Lower lobe of right lung (tissue), 2 donors: Measurements from ENCODE around the gene TUBGCP3. TPM values are rescaled to one million over a fixed set of nuclear protein-coding genes. Genes with fewer than 3 reads are reported as not detected.
"Not testable (repeated sequence)": the region's sequence is repeated elsewhere in the genome, so short reads cannot be mapped to it uniquely, and the experiment has no call there.

ENCODE experiments used
- ATAC-seq, 2 donors: fragments of 200-7000 bp; cut with Tn5 transposase; one replicate each; pipeline ENCODE4 v1.9.1; 2020 to 2022; ENCODE audit warnings: mild to moderate bottlenecking in 2 of 2, moderate library complexity in 2 of 2
- DNase-seq: peaks from one replicate; pipeline ENCODE4 v3.0.0-alpha.2; 2020
- H3K27ac ChIP-seq: fragments of 200-600 bp; one replicate; pipeline ENCODE4 v1.8.0; 2022
- H3K27me3 ChIP-seq: fragments of 200-600 bp; one replicate; pipeline ENCODE4 v1.8.0; 2022; ENCODE audit warnings: low read depth
- H3K36me3 ChIP-seq: fragments of 200-600 bp; one replicate; pipeline ENCODE4 v1.8.0; 2022; ENCODE audit warnings: mild to moderate bottlenecking
- H3K4me1 ChIP-seq: fragments of 200-600 bp; one replicate; pipeline ENCODE4 v1.8.0; 2022
- H3K4me3 ChIP-seq: fragments of 200-600 bp; one replicate; pipeline ENCODE4 v1.8.0; 2022; ENCODE audit warnings: mild to moderate bottlenecking
- H3K9me3 ChIP-seq: fragments of 200-600 bp; one replicate; pipeline ENCODE4 v1.8.0; 2022
- CTCF ChIP-seq: fragments of 200-600 bp; IDR thresholded peaks from one replicate; pipeline ENCODE4 v1.8.0; 2022; ENCODE audit warnings: antibody characterized with exemption, mild to moderate bottlenecking
- intact Hi-C: fragments of 100-400 bp; cut with DNase I; formaldehyde crosslinking; loops from one replicate; pipeline ENCODE4 v1.11.0; 2022
- long read RNA-seq: library from polyadenylated mRNA; unstranded; transcript quantifications from one replicate; pipeline ENCODE4 v2.0.0, GENCODE V29; 2021
- total RNA-seq: library from RNA; stranded (reverse); fragmentation: NEBNext Ultra II Directional; extraction: Animal tissue kit (Norgen Biotek cat#: 25700); gene quantifications from one replicate; pipeline ENCODE4 v1.2.1, GENCODE V29; 2021
- donor health status: DM: no; HTN: yes; CAD: no; lungs with severe emphysema.

TUBGCP3 gene
- 34.5 TPM for total RNA-seq
- long read RNA-seq, transcript TUBGCP3-201 (22 exons, 3,899 nt): major isoform, 26 of 50 reads
- long read RNA-seq, transcript TUBGCP3-204 (10 exons, 2,461 nt): minor isoform, 8 of 50 reads
- long read RNA-seq, partial matches to known transcripts: 11 of 50 reads
- long read RNA-seq, other reads (novel, unspliced or antisense): 5 of 50 reads

GRCh38 chr13:112587764-112588489 lies at the start of gene TUBGCP3:
TUBGCP3 (minus strand) TSS chr13:112588153; CDS start chr13:112587980, 173 bp downstream.
- peak; percentile 93 for DNase-seq
- peak; percentile 97 to 99 for ATAC-seq
- no peak for TF ChIP-seq CTCF

GRCh38 chr13:112637017-112637801 lies 49.3 kb upstream of the TUBGCP3 start:
- Histone ChIP-seq H3K4me1 (peaks cover 6% of the 10 kb centered on the region), H3K27me3 (peaks cover 13% of the 10 kb centered on the region), H3K9me3 (no peaks in the 10 kb centered on the region), H3K36me3 (no peaks in the 10 kb centered on the region), H3K27ac (no peak overlapping the region), H3K4me3 (no peak overlapping the region)
- no peak for TF ChIP-seq CTCF
- intact Hi-C loops: no loop called here
- no peak for ATAC-seq
- DNase-seq: peak; percentile 30

More at GRCh38 chr13:112587764-112588489, at the start of gene TUBGCP3:
- Histone ChIP-seq H3K4me3 (peak within 1 kb of the TSS; percentile 97), H3K27ac (peak within 1 kb of the TSS; percentile 97), H3K9me3 (no peaks in the 10 kb centered on the region), H3K27me3 (no peaks in the 10 kb centered on the region), H3K4me1 (peaks cover 27% of the 10 kb centered on the region), H3K36me3 (no peaks in the 10 kb centered on the region)
- intact Hi-C loops: no loop called here

- intact Hi-C loops: no loop called here
- Histone ChIP-seq H3K4me3 (no peak overlapping the region), H3K9me3 (no peaks in the 10 kb centered on the region), H3K4me1 (peaks cover 6% of the 10 kb centered on the region), H3K27ac (no peak overlapping the region), H3K36me3 (no peaks in the 10 kb centered on the region), H3K27me3 (peaks cover 13% of the 10 kb centered on the region)
- TF ChIP-seq CTCF: no peak
- DNase-seq: peak; percentile 31
- no peak for ATAC-seq
Measured at GRCh38 chr13:112636401-112636975, 48.5 kb upstream of the TUBGCP3 start.

GRCh38 chr13:112635323-112635722 lies 47.4 kb upstream of the TUBGCP3 start:
- no peak for TF ChIP-seq CTCF
- no peaks in the 10 kb centered on the region for H3K36me3 ChIP-seq
- DNase-seq: peak; percentile 10
- peaks cover under 1% of the 10 kb centered on the region for H3K4me1 ChIP-seq
- no peak overlapping the region for H3K4me3 ChIP-seq
- intact Hi-C loops: no loop called here
- no peaks in the 10 kb centered on the region for H3K9me3 ChIP-seq
- peaks cover 13% of the 10 kb centered on the region for H3K27me3 ChIP-seq
- ATAC-seq: no peak
- H3K27ac ChIP-seq: no peak overlapping the region

- no peak overlapping the region for H3K4me3 ChIP-seq
- TF ChIP-seq CTCF: no peak
- intact Hi-C loops: no loop called here
- peak; percentile 21 for DNase-seq
- H3K36me3 ChIP-seq: no peaks in the 10 kb centered on the region
- no peak for ATAC-seq
- H3K27ac ChIP-seq: no peak overlapping the region
- peaks cover 5% of the 10 kb centered on the region for H3K27me3 ChIP-seq
- H3K9me3 ChIP-seq: no peaks in the 10 kb centered on the region
- H3K4me1 ChIP-seq: no peaks in the 10 kb centered on the region
Measured at GRCh38 chr13:112634102-112634501, 46.1 kb upstream of the TUBGCP3 start.

- intact Hi-C loops, ATAC-seq, H3K36me3 ChIP-seq, H3K27ac ChIP-seq, H3K9me3 ChIP-seq, H3K4me1 ChIP-seq, H3K27me3 ChIP-seq, H3K4me3 ChIP-seq: not testable (repeated sequence)
- DNase-seq: peak; percentile 24
Measured at GRCh38 chr13:112630226-112630625, 42.3 kb upstream of the TUBGCP3 start.
